NK-92 (cell line): ENCODE measurements around the gene HOXC6.
"Not testable (repeated sequence)": the region's sequence is repeated elsewhere in the genome, so short reads cannot be mapped to it uniquely, and the experiment has no call there.

Source experiments
- DNase-seq: peaks from one replicate; lab custom pipeline; 2025; ENCODE audit not compliant: unreplicated experiment; lab: John Stamatoyannopoulos, UW

Gene HOXC6

DNA sequence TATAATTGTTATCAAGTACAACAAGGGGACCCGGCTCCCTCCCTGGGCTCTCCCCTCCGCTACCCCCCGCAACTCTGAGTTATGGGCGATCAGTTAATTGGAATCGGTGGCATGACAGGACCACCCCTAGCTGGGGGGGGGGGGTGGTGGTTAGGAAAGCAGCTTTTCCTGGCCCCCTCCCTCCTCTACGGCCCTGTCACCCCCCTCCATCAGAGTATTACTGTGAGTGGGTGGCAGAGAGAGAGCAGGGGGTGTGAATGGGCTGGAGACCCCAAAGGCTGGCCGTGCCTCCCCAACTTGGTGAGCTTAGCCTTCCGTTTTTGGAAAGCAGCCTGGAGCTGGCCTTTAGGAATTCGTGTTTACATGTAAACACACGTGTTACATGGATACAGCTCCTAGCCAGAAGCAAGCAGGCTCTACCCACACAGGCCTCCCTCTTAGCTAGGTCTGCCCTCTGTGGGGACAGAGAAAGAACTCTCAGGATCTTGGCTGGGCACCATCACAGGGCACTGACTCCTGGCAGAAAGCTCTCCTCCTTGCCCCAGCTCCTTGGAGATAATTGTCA is 24.3 kb downstream of the HOXC6 start:
- DNase-seq = no peak

DNA sequence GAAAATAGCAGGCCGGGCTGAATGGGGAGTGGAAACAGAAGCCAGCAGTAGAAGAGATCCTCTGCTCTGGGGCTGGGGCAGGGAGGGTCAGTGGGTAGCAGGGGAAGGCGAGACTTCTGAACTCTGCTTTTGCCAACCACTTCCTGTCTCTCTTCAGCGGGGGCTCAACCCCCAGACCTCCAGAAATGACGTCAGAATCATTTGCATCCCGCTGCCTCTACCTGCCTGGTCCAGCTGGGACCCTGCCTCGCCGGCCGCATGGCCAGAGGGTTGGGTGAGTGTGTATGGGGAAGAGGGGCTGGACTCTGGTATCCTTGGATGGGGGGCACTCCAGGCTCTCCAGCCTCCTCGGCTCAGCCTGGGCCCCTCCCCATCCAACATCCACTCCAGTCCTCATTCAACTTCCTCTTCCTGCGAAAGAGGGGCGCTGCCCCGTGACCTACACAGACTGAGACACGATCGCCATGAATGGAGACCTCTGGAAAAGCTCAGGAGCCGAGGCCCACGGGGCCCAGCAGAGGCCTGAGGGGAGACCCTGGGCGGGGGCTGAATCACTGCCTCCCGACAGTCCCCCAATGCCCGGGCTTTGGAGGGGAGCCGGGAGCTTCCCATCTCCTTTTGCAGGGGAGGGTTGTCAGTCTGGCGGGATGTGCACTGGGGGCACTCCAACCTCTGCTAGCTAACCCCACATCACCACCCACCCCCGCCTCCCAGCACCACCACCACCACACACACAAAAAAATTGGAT is 24.9 kb downstream of the HOXC6 start:
- DNase-seq = no peak

DNA sequence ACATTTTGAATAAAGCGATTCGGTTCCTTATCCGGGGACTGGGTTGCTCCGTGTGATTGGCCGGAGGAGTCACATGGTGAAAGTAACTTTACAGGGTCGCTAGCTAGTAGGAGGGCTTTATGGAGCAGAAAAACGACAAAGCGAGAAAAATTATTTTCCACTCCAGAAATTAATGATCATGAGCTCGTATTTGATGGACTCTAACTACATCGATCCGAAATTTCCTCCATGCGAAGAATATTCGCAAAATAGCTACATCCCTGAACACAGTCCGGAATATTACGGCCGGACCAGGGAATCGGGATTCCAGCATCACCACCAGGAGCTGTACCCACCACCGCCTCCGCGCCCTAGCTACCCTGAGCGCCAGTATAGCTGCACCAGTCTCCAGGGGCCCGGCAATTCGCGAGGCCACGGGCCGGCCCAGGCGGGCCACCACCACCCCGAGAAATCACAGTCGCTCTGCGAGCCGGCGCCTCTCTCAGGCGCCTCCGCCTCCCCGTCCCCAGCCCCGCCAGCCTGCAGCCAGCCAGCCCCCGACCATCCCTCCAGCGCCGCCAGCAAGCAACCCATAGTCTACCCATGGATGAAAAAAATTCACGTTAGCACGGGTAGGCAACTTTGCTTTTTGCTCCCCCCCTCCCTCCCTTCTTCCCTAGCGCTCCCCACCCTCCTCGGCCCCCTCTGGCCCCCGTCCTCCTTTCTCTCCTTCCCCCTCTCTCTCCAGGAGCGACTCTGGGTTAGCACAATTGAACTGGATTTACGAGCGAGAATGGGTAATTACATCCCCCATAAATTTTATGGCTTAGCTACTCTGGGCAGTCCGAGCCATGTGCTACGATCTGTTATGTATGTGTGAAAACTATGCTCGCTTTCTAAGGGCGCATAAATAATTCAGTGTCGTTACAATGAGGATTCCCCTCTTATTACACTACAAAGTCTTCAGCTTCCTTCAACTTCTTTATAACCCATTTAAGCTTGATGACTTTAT is 25.8 kb downstream of the HOXC6 start, which contains the start of gene HOXC4:
TSS of gene HOXC4 (plus strand) at position 85 of the 991 bp plus-strand sequence. CDS start at position 173, 88 bp downstream.
- DNase-seq = no peak

DNA sequence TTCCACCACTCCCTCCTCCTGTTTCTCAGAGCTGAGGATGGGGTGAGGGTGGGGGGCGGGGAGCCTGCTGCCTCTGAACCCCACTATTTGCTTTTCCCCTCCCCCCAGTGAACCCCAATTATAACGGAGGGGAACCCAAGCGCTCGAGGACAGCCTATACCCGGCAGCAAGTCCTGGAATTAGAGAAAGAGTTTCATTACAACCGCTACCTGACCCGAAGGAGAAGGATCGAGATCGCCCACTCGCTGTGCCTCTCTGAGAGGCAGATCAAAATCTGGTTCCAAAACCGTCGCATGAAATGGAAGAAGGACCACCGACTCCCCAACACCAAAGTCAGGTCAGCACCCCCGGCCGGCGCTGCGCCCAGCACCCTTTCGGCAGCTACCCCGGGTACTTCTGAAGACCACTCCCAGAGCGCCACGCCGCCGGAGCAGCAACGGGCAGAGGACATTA is 26.5 kb downstream of the HOXC6 start:
- no peak for DNase-seq

DNA sequence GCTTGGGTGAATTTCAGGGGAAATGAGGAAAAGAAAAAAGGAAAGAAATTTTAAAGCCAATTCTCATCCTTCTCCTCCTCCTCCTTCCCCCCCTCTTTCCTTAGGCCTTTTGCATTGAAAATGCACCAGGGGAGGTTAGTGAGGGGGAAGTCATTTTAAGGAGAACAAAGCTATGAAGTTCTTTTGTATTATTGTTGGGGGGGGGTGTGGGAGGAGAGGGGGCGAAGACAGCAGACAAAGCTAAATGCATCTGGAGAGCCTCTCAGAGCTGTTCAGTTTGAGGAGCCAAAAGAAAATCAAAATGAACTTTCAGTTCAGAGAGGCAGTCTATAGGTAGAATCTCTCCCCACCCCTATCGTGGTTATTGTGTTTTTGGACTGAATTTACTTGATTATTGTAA is 27.3 kb downstream of the HOXC6 start:
- no peak for DNase-seq

DNA sequence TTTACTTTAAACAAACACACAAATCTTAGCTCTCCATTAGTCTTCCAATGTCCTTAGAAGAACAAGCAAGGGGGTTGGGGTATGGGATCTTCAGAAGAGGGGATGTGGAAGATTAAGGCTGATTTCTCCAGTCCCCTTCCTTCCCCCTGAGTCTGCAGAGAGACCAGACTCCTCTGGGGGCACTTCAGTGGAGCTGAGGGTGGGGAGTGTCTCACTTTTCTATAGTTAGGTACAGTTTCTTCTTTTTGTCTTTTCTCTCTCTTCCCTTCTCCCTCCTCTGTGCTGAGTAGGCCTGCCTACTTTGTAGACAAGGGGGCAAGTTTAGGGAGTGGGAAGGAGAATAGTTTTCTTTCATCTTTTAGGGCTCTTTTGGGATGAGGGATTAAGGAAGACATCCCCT is 27.9 kb downstream of the HOXC6 start:
- DNase-seq = no peak

DNA sequence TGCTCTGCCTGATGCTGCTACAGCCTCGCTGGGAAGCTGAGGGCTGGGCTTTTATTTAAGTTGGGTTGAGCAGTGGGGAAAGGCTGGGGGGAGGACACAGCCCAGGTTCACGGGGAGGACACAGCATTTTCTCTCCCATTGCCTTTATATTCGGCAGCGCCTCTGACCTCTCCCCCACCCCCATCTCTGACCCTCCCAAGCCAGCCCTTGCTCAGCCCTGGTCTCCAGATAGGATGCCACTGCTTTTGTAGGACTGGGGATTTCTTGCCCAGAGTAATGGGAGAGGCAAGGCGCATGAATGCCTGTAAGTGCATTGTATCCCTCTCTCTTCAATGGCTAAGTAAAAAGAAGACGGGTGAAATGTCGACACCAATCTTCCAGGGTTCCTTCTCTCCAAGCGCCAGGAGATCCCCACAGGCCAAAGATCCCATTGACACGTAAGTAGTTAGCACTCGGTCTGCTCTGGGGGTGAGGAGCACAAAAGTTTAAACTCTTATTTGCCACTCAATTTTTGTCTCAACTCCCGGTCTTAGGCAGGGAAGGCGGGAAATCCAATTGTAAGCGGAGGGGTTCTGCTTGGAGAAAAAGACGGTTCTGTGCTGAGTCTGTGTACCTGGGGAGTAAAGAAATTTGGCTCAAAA is 30.0 kb downstream of the HOXC6 start:
- DNase-seq = no peak

DNA sequence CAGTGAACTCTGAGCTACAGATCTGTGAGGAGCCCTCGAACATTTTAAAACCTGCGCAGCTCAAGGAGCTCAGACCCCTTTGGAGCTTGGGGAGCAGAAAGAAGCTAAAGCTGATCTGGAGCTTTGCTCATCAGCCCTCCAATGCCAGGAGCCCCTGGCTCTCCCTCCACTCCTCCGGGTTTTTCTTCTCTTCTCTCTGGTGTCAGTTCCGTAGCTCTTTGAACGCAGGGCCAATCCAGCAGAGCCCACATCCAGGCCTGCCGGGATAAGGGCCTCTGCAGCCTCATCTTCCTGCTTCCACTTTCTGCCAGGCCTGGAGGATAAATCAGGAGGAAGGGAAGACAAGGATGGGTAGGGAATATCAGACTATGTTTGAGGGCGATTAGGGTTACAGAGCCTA is 31.4 kb downstream of the HOXC6 start:
- DNase-seq = no peak

DNA sequence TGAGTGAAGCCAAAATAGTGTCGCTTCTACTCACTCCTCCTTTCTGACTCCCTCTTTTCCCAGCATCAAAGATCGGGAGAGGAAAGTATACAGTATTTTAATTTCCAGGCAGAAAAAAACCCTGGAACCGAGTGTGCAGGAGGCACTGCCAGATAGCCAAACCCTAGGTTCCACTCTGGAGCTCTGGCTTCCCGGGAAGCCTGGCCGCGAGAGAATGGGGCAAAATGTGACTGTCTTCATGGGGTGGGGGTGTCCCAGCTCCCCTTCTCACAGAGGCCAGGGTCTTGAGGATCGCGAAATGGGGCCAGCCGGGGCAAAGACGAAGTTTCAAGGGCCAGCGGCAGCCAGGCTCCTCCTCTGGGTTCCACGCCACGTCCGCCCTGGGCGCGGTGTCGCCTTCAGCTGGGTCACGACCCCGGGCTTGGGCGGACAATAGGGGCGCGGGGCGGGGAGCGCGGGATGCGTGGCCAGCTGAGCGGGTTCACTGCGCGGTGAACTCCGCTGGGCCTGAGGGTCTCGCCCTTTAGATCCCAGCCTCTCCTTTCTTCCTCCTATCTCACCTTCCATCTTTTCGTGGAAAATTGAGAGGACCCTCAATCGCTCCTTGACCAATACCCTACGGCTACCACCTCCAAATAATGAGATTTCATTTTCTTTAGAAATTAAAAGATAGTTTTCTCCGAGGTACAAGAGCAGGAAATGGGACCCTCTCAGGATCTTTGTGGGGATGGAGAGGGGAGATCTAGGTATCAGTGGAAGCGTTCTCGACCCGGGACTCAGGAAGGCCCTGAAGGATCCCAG is 32.1 kb downstream of the HOXC6 start:
- no peak for DNase-seq

DNA sequence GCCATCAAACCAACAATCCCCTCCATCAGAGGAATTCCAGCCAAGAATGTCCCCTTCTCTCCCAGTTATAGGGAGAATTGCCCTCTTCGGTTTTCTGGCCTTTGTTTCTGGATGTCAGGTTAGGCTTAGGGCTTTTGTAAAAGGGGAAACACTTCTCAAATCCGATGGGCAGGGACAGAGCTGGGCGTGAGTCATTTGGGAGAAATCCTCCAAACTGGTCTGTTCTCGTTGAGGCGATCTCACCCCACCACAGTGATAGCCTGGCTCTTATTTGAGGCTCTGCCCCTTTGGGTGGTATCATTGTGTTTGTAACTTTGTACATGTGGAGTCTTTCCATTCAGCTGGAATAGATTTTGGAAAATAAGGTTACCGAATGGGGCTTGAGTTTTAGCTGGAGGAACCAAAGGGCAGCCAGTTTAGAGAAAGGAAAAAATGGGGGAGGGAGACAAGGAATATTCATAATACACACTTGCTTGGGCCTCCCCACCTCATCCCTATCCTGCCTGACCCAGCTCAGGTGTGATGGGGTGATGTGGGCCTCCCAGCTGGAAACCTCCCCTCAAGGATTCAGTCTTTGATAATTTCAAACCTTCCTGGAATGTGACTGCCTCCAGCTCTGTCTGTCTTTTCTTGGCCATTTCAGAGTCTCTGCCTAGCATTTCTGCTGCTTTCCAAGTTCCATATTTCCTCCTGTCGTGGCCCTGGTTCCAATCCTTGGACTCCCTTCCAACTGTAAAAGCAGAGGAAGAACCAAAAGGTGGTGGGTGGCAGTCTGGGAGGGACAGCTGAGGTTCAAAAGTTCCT is 32.9 kb downstream of the HOXC6 start:
- DNase-seq = no peak

DNA sequence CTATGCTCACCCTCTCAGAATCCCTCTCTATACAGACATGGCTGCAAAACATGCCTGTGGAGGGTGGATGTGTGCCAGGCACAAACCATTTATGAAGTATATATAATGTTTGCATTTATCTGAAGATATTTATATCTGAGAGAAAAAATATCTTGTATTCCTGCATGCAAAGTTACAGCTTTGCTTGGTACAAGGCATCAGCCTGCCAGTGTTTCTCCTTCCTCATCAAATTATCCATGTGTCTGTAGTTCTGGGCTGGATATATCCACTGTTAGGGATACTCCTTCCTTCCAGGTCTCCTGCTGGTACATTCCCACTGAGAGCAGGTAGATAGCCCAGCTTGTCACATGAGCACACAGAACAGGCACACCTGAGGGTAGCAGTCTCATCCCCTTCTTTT is 37.4 kb downstream of the HOXC6 start:
- DNase-seq = no peak

DNA sequence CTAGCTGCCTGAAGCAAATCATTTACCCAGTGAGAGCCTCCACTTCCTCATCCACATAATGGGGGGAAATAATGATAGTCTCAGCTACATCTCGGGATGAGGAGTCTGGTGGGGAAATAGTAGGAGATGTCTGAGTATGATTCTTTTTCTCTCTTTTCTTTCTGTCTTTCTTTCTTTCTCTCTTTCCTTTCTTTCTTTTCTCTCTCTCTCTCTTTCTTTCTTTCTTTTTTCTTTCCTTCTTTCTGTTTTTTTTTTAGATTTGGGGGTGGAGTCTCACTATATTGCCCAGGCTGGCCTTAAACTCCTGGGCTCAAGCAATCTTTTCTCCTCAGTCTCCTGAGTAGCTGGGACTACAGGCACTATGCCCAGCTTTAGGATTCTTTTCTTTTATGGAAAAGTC is 38.2 kb downstream of the HOXC6 start:
- DNase-seq = no peak

DNA sequence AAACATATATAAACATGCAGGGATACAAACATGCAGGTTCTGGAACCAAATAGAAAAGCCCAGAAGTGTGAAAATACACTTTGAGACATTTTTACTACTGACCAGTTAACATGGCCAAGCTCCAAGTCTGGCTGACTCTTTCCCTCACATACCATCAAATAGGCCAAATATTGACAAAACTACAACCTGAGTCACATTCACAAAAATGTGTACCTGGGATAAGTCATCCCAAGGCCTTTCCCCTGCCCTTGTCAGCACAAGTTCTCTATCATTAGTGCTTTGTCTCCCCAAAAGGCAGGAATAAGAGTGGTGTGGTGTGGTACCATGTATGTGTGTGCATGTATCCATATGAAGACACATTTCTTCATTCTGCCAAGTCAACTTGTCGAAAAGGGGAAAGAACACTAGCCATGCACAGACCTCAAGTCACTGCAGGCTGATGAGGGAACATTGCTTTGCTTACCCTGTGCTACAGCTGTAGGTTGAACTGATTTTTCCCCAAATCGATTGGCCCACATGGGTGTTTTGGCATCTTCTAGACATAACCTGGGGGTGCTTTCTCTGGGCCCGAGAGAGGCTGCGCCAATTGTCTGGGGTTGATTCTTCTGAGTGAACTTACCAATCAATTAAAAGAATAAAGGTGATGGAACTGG is 40.3 kb downstream of the HOXC6 start:
- DNase-seq = no peak

DNA sequence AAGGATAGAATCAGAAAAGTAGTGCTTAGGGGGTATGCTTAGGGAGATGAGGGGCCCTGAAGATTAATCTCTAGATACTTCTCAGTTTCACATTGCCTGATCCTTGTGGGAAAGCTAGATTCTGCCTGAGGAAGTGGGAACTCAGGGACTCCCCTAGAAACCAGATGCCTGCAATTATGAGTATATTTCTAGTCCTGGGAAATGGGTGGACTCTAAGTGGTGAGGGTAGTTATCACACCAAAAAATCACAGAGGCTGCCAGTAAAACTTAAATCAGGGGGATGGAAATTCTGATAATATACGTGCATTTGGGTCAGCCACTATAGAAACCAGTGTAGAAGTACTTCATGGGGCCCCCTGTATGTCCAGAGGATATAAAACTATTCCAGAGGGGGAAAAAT is 43.7 kb downstream of the HOXC6 start:
- no peak for DNase-seq

DNA sequence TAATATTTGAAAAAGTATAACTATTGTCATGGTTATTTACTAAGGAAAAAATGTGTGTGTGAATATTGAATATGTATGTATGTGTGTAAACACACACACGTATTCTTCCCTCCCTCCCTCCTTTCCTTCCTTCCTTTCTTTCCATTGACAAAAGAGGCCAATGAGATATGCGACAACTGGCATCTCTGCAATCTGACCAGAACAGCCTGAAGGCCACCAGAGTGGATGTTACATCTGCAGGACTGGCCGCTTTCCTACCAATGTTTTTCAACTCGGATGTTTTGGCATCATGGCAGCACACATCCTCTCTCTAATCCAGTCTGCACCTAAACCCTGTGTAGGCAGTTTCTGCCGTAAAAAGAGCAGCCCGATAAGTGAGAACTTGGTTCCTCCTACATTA is 46.1 kb downstream of the HOXC6 start:
- no peak for DNase-seq

DNA sequence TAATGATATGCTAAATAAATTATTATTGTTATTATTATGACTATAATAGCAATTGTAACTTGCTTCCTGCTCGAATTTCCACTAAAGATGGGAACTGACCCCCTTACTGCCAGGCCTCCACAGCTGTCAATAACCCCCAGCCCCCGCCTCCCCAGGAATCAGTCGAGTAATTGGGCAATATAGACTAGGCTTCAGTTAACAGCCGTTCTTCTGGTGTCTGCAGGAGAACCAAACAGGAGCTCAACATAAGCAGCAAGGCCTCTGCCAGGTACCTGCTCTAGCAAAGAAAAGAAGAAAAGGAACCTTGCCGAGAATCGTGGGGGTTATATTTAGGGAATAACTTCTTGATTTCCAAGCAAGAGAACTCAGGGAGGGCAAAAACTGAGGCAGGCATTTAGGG is 47.2 kb downstream of the HOXC6 start:
- DNase-seq = no peak

DNA sequence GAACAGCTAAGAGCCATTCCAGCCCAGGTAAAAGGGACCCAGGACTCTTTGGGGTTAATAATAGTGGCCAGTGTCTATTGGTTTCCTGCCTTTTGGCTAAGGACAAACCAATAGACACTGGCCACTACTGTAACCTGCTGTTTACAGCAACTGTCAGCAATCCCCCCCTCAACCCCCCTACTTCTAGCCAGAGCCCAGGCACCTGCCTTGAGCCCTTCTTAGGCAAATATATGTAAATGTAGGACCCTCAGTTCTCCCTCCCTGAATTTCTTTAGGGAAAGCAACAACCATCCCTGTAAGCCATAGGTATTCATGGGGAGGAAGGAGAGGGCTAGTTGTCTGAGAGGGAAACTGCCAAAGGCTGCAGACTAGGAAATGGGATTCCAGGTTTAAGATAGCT is 47.7 kb downstream of the HOXC6 start:
- no peak for DNase-seq

DNA sequence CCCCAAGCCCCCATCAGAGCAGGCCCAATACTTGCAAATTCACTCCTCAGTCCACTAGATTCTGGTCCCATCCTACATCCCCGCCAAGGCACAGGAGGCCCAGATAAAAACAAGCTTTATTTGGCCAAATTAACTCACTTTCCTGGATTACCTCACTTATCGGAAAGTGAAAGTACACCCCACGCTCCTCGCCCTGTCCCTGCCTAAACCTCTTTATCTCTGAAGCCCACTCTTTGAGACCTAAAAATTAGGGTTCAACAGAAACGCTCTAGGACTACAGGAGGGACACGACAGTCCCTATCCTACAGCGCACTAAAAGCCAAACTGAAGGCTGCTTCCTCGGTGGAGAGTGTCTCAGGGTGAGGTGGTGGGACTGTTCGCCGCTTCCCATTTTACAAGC is 49.6 kb downstream of the HOXC6 start:
- DNase-seq = not testable (repeated sequence)

DNA sequence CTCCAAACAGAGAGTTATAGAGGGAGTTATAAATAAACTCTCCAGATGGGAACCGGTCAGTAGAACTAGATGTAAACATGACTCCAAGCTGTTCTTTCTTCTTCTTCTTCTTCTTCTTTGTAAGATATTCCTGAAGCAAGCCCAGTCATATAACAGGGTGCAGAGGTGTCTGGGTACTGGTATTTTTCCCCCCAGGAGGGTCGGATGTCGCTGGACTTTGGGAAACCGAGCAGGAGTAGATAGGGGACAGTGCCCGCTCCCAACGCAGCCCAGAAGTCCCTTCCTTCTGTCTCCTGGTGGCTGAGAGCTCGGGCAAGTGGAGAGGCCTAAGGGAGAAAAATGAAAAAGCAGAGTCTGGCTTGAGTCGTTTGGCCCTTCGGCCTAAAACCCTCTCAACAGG is 50.9 kb downstream of the HOXC6 start:
- DNase-seq = not testable (repeated sequence)
